SJSA1 (cell line): ENCODE results near the gene PDCD1. TPM values are rescaled to one million over a fixed set of nuclear protein-coding genes. Genes with fewer than 3 reads are reported as not detected.
"Not testable (repeated sequence)": the region's sequence is repeated elsewhere in the genome, so short reads cannot be mapped to it uniquely, and the experiment has no call there.

Source experiments
- DNase-seq, 2 experiments: peaks; one replicate each; pipeline ENCODE4 v3.0.0-alpha.2; 2015 to 2020; ENCODE audit warnings: low spot score in 2 of 2, low read depth in 1 of 2
- H3K27ac ChIP-seq: fragments of 250-450 bp; sonication (Bioruptor Pico); 2 replicates; pipeline ENCODE4 v1.5.1; 2020; ENCODE audit warnings: mild to moderate bottlenecking, moderate library complexity
- H3K27me3 ChIP-seq: fragments of 250-450 bp; sonication (Bioruptor Pico); replicated peaks from 2 replicates; pipeline ENCODE4 v1.5.1; 2020; ENCODE audit warnings: mild to moderate bottlenecking, moderate library complexity
- H3K36me3 ChIP-seq: fragments of 250-450 bp; sonication (Bioruptor Pico); 2 replicates; pipeline ENCODE4 v1.5.1; 2020; ENCODE audit warnings: mild to moderate bottlenecking
- H3K4me1 ChIP-seq: fragments of 250-450 bp; sonication (Bioruptor Pico); replicated peaks from 2 replicates; pipeline ENCODE4 v1.6.1; 2021; ENCODE audit warnings: mild to moderate bottlenecking
- H3K4me3 ChIP-seq: fragments of 250-450 bp; sonication (Bioruptor Pico); 2 replicates; pipeline ENCODE4 v1.5.1; 2020; ENCODE audit warnings: mild to moderate bottlenecking
- H3K9me3 ChIP-seq: fragments of 250-450 bp; sonication (Bioruptor Pico); replicated peaks from 2 replicates; pipeline ENCODE4 v1.5.1; 2020; ENCODE audit warnings: mild to moderate bottlenecking
- total RNA-seq: library from RNA; depleted of rRNA; stranded (reverse); fragments of >200 nt; shearing (Covaris generic); gene quantifications from 2 replicates; pipeline ENCODE4 v1.2.3, GENCODE V29; 2014; rRNA removed

Gene PDCD1
- total RNA-seq, 1 experiment from 2014 or later = not detected

DNA sequence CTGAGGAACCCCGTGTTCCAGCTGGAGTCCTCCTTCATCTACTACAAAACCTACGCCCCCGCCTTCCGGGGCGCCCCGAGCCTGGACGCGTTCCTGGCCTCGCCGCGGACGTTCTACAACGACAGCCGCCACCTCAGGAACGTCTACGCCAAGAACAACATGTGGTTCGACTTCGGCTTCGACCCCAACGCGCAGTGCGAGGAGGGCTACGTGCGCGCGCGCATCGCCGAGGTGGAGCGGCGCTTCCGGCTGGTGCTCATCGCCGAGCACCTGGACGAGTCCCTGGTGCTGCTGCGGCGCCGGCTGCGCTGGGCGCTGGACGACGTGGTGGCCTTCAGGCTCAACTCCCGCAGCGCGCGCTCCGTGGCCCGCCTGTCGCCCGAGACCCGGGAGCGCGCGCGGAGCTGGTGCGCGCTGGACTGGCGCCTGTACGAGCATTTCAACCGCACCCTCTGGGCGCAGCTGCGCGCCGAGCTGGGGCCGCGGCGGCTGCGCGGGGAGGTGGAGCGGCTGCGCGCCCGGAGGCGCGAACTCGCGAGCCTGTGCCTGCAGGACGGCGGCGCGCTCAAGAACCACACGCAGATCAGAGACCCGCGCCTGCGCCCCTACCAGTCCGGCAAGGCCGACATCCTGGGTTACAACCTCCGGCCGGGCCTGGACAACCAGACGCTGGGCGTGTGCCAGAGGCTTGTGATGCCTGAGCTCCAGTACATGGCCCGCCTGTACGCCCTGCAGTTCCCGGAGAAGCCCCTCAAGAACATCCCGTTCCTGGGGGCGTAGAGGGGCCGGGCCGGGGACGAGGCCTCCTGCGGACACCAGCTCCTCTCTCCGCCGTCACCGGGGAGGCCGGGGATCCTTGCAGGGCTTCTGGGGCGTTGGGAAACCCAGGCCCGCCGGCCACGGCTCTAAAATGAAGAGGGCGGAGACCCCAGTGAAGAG lies 55.0 kb downstream of the PDCD1 start:
- DNase-seq = peak in 1 of 2 experiments; percentile 26
- H3K27ac ChIP-seq = no peak overlapping the region
- no peaks in the 10 kb centered on the region for H3K36me3 ChIP-seq
- H3K4me3 ChIP-seq = peak overlapping the region; percentile 26
- H3K4me1 ChIP-seq = peaks cover 20% of the 10 kb centered on the region
- H3K27me3 ChIP-seq = peaks cover 26% of the 10 kb centered on the region
- H3K9me3 ChIP-seq = 0 out of 2 replicates have a peak, but pooled peaks cover 4% of the 10 kb centered on the region

DNA sequence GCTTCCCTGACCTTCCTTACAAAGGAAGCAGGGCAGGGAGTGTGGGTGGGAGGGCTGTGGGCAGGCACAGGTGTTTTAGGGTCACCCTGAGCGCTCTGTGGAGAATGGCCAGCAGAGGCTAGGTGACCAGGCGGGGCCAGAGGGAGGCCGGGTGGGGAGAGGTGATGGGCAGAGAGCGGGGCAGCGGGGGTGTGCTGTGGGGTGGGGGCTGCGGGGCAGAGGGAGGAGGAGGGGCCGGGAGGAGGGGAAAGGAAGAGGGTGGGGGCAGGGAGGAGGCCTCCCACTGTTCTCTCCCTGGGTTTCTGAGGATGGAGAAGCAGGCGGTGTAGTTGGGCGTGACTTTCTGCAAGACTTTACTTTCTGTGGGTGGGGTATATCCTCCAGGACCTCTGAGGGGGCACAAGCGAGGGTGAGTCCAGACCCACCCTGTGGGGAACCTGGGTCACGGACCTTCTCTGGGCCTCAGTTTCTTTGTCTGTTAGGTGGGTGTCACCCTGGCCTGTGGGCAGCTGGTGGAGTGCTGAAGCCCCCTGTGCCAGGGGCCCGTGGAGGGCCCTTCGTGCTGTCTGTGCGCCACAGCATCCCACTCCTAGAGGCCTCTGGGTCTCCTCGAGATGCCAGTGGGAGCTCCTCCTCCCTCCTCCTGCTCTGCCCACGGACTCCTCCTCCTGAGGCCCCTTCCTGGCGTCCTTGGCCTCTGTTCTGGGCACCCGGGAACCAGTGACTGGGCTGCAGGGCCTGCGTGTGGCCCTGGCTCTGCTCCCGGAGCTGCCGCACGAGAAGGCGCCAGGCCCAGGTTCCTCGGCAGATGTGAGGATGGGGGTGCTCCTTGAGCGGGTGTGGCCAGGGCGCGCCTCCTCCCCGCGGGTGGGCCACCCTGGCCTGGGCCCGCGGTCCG lies 56.0 kb downstream of the PDCD1 start:
- no peaks in the 10 kb centered on the region for H3K36me3 ChIP-seq
- peaks cover 26% of the 10 kb centered on the region for H3K27me3 ChIP-seq
- H3K4me3 ChIP-seq = no peak overlapping the region
- no peak overlapping the region for H3K27ac ChIP-seq
- DNase-seq = no peak
- H3K4me1 ChIP-seq = peaks cover 20% of the 10 kb centered on the region
- H3K9me3 ChIP-seq = 0 out of 2 replicates have a peak, but pooled peaks cover 4% of the 10 kb centered on the region

DNA sequence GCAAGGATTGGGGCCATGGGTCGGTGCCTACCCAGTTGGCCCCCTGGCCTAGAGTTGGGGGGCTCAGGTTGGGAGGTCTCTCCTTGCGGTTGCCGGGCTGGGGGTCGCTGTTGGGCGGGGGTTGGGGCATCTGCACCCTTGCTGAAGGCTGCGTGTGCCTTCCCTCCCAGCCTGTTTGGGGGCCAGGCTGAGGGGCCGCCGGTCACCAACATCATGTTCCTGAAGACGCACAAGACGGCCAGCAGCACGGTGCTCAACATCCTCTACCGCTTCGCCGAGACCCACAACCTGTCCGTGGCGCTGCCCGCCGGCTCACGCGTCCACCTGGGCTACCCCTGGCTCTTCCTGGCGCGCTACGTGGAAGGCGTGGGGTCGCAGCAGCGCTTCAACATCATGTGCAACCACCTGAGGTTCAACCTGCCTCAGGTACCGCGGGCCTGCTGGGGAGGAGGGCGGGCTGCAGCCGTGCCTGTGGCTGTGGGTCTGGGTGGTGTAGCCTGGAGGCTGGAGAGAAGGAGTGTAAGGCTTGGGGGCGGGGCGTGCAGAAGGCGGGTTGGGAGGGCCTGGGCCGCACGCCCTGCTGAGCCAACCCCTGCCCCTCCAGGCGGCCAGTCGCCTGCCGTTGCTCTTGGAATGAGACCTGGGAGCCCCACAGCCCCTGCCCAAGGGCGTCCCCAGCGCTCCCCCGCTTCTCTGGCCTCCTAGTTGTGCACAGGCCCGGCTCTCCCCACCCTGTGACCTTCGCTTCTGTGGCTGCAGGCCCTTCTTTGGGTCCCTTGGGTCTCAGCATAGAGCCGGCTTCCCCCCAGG lies 56.9 kb downstream of the PDCD1 start:
- Histone ChIP-seq H3K4me1 (peaks cover 20% of the 10 kb centered on the region), H3K27me3 (peaks cover 26% of the 10 kb centered on the region), H3K9me3 (0 out of 2 replicates have a peak, but pooled peaks cover 4% of the 10 kb centered on the region), H3K36me3 (no peaks in the 10 kb centered on the region), H3K27ac (no peak overlapping the region), H3K4me3 (no peak overlapping the region)
- peak in 1 of 2 experiments; percentile 43 for DNase-seq

DNA sequence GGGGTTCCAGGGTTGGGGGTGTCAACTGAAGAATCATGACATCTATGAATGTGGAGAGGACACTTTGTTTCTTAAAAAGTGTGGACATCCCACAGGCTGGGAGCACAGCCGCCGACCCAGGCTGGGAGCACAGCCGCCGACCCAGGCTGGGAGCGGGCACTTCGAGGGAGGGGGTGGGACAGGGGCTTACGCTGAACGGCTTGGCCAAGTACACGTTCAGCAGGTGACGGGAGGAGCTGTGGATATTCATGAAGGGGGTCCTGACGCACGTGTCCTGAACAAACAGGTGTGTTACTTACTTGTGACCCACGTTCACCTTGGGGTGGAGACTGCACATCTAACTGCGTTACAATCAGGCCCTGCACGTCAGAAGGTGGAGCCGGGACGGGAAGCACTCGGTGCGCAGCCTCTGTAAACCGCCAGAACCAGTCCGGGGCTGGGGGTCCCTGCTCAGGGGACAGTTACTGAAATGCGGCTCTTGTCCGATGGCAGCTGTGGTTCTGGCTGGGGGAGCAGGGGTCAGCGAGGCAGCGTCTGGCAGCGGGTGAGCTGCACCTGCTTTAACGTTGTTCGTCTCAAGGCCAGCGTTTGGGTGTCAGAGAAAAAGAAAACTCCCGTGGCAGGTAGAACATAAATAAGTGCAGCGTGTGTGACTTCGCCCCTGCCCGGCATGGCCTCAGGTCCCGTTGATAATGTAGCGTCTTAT lies 58.3 kb downstream of the PDCD1 start:
- H3K9me3 ChIP-seq, H3K4me3 ChIP-seq, H3K36me3 ChIP-seq, H3K27ac ChIP-seq: not testable (repeated sequence)
- peak in 1 of 2 experiments; percentile 38 for DNase-seq
- Histone ChIP-seq H3K4me1 (peaks cover 20% of the 10 kb centered on the region), H3K27me3 (peaks cover 26% of the 10 kb centered on the region)

Other genes starting within 250 kb of the PDCD1 start
- 50.3 and 54.9 TPM in 2 replicates for gene THAP4, start 221.7 kb downstream of the PDCD1 start, total RNA-seq
- gene ATG4B, start 221.2 kb downstream of the PDCD1 start, total RNA-seq = 80.9 and 105 TPM in 2 replicates
- 115 and 177 TPM in 2 replicates for gene DTYMK, start 172.1 kb downstream of the PDCD1 start, total RNA-seq
- gene ING5, start 156.9 kb downstream of the PDCD1 start, total RNA-seq = 20.5 and 23.2 TPM in 2 replicates
- 7.4 and 26.9 TPM in 2 replicates for gene D2HGDH, start 124.3 kb downstream of the PDCD1 start, total RNA-seq
- gene GAL3ST2, start 82.1 kb downstream of the PDCD1 start, total RNA-seq = not detected in 2 replicates
- gene NEU4, start 49.7 kb downstream of the PDCD1 start, total RNA-seq = not detected in 2 replicates
- gene RTP5, start 10.8 kb upstream of the PDCD1 start, total RNA-seq = not detected in 2 replicates